COLO829 (cell line): ENCODE measurements around the gene PDE8B.
"Not testable (repeated sequence)": the region's sequence is repeated elsewhere in the genome, so short reads cannot be mapped to it uniquely, and the experiment has no call there.

Experiments used
- DNase-seq: peaks from one replicate; pipeline ENCODE4 v3.0.0; 2012; ENCODE audit warnings: low spot score

PDE8B gene

DNA sequence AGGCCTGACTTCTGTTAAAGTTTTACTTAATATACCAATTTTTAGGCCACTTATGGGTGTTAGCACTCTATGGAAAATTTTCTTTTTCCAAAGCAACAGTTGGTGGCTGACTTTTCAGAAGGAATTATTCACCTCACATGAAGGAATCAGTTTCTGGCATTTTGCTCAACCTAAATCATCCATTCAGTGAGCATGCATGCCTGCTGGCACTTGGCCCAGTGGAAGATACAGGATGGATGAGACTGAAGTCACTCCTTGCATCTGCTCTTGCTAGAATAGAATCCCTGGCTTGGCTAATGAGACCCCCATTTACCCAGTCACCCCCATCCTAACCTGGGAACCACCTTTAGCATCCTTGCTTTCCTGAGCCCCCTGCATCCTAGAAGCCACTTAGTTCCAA lies 149.9 kb downstream of the PDE8B start:
- DNase-seq: no peak

GRCh38 chr5:77360973-77361372 lies 150.5 kb downstream of the PDE8B start:
- no peak for DNase-seq

DNA sequence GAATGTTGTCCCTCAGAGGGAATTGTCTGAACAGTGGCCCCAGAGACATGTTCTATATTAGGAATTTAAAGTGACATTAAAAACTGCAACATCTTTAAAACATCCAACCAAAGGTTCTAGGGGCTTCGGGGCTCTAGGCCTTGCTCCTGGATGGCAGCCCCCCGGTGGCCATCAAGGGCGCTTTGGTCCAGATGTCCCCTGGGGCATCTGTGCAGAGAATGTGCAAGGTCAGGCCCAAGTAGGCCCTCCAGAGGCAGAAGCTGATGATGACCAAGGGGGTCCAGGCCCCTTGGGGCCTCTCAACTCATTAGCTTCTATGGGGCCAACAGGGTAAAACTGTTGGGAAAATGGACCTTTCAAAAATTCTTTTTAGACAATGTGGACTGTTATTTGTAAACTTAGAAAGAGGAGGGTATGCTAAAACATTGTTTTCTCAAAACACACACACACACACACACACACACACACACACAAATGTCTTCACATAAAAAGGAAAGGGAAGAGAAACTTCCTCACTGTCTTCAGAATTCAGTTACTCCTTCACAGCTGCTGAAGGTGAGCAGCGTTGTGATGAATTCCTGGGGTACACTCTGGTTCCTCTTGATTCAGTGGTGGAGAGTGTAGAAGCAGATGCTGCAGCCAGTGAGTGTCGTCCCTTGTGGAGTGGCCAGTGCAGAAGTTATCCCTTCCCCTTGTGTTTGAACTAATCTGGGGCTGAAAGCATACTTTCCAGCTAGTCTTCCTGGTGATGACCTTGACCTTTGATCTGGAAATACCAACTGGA lies 156.4 kb downstream of the PDE8B start:
- no peak for DNase-seq

GRCh38 chr5:77367741-77368140 lies 157.3 kb downstream of the PDE8B start:
- DNase-seq: no peak

GRCh38 chr5:77368367-77368766 lies 157.9 kb downstream of the PDE8B start:
- no peak for DNase-seq

DNA sequence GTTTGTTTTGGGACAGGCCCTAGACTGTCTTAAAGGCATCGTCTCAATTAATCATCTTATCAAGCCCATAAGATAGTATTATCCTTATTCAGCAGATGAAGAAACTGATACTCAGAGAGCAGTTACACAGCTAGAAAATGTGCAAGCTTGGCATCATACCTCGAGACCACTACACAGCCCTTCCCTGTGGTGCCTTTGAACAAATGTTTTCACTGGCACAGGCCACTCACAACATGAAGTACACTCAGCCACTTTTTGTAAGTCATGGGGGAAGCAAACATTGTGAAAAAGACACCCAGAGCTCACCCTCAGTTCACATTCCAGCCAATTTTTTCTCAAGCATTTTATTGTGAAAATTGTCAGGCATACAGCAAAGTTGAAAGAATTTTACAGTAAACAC lies 159.1 kb downstream of the PDE8B start:
- DNase-seq: no peak

DNA sequence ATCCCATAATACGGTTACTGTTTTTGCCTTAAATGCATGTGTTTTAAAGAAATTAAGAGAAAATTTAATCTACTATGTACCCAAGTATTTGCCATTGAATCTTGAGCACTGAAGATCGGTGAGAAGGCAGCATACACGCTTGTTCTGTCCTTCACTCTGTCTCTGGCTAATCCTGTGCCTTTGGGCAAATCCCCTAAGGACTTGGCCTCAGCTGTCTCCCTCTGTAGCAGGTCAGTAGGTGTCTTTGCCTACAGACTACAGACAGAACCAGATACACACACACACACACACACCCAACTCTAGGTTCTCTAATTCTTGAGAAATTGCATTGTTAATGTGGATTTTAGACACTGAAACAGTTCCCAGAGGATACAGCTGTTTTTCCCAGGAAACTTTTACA lies 164.2 kb downstream of the PDE8B start:
- no peak for DNase-seq

- DNase-seq: no peak
These were observed 166.3 kb downstream of the PDE8B start for GRCh38 chr5:77376609-77377300.

DNA sequence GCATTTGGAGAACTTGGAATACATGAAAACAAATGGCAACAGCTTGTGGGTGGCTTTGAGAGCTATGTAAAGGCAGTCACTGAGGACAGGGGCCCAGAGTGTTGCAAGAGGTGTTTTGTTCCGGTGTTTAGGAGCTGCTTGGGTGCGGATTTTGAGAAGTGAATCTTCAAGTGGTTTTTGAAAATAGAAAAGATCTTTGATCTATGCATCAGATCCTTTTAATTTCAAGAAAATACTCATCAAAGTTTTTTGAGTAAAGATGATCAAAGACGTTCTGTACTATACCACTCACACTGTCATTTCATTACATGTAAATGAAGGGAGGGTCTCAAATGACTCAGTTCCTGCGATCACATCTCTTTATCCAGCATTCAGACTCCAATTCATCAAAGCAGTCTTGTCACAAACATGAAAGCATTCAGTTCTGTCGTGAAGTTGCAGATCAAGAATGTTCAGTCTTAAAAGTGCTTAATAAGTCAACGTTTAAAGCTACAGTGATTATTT lies 169.1 kb downstream of the PDE8B start:
- DNase-seq: no peak

DNA sequence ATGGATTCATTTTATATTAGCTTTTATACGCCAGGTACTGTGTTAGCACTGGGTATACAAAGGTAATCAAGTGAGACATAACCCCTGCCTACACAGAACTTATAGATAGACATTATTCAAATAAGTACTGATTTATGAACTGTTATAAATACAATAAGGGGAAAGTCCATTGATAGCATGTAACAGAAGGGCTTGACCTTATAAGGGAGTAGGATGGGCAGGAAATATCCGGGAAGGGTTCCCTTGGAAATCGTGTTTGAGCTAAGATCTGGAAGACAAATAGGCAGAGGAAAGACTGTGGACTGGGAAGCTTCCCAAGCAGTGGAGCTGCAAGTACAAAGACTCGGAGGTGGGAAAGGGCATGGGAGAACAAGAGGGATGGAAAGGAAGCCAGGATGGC lies 170.2 kb downstream of the PDE8B start:
- no peak for DNase-seq

GRCh38 chr5:77383336-77383735 lies 172.9 kb downstream of the PDE8B start:
- not testable (repeated sequence) for DNase-seq

DNA sequence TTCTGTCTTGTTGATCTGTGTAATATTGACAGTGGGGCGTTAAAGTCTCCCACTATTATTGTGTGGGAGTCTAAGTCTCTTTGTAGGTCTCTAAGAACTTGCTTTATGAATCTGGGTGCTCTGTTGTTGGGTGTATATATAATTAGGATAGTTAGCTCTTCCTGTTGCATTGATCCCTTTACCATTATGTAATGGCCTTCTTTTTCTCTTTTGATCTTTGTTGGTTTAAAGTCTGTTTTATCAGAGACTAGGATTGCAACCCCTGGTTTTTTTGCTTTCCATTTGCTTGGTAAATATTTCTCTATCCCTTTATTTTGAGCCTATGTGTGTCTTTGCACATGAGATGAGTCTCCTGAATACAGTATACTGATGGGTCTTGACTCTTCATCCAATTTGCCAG lies 175.9 kb downstream of the PDE8B start:
- not testable (repeated sequence) for DNase-seq

DNA sequence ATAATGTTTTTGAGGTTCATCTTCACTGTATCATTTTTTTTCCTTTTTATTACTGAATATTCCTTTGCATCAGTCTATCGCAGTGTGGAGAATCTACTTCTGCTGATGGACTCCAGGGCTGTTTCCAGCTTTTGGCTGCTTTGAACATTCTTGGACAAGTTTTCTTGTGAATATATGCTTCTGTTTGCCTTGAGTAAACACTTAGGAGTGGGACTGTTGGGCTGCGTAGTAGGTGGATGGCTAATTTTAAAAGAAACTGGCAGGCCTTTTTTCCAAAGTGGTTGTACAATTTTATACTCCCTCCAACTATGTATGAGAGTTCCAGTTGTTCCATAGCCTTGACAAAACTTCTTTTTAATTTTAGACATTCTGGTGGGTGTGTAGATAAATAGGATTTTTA lies 179.3 kb downstream of the PDE8B start:
- DNase-seq: no peak

GRCh38 chr5:77390221-77390620 lies 179.7 kb downstream of the PDE8B start:
- DNase-seq: no peak

DNA sequence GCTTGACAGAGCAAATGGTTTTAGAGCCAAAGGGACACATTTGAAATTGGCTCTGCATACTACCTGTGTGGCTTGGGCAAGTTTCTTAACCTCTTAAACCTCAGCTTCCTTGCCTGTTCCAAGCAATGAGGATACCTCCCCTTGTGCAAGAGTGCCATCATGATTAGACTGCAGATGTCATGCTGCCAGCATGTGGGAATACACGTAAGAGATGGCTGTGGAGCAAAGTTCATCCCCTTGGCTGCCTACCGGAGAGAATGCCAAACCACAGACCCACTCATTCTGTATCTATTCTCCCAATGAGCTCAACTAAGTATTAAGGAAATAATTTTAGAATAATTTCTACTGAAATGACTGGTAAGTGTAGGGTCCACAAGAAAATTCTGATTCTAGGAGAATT lies 180.3 kb downstream of the PDE8B start:
- no peak for DNase-seq

- no peak for DNase-seq
These were observed 180.8 kb downstream of the PDE8B start for GRCh38 chr5:77391240-77391765.

DNA sequence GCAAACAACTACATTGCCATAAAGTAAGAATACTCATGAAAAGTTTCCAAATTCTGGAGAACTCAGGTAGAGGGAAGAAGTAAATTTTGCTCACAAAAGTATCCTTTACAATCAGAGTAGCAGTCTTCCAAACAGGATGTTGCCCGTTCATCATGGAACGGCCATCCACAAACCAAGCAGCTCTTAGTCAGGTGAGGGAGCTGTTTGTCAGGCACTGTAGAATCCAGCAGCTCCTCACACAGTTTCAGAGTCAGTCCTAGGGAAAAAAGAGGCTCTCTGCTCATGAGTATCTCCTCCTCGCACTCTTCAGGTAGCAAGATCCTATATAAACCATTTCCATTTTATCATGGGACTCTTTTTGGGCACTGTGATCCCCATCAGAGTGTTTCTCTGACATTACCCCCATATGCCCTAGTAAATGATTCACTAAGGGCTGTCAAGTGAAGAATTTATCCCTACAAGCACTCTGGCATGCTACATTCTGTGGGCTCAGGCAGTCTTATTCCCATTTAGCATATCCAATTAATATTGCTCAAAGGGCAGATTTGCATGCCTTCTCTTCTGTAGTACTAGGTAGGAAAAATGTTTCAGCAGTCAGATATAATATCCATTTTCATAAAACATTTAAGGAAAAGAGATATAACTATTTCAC lies 183.7 kb downstream of the PDE8B start:
- DNase-seq: no peak

GRCh38 chr5:77396017-77396416 lies 185.5 kb downstream of the PDE8B start:
- DNase-seq: no peak

GRCh38 chr5:77397686-77398292 lies 187.3 kb downstream of the PDE8B start:
- peak; percentile 21 for DNase-seq

DNA sequence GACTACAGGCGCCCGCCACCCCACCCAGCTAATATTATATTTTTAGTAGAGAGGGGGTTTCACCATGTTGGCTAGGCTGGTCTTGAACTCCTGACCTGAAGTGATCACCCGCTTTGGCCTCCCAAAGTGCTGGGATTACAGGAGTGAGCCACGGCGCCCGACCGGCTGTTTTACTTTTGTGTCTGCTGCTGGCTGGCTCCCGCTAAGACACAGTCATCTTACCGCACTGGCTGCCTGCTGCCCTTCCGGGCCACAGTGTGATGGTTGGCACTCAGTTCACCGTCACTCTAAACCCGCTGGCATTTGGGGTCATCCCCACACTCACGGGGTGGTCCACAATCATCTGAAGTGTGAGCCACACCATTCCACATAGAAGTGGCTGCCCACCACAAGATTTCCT lies 188.0 kb downstream of the PDE8B start:
- DNase-seq: no peak

DNA sequence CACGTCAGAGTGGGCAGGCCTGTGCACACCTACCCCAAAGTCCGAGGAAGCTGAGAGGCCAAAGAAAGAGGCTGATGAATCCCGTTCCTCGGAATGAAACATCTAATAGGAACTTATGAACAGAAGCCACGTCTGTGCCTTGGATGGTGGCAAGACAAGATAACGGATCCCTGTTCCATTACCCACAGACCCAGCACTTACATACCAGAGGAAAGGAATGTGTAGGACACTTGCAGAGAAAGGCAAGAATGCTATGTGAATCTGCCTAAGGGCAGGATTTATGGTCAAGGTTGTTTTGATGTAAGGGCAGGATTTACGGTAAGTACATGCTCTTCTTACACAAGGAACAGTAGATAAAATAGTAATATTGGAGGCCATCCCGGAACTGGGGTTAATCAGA lies 188.4 kb downstream of the PDE8B start:
- DNase-seq: no peak

DNA sequence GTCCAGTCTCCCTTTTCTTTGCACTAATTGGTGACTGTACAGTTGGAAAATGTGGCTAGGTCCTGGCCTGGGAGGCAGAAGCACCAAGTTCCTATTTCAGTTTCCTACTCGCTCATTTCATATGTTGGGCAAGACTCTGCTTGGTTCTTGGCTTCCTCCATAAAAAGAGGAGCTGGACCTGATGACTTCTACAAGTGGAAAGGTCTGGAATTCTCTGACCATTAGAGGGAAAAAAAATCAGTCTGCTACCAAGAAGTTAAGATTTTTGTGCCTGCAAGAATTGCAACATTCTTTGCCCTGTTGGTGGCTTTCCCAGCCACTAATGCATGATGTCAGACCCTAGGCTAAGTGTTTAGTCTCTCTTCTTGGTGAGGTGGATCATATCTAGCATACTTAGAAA lies 190.2 kb downstream of the PDE8B start:
- DNase-seq: no peak
